Limb (tissue), 2 donors: ENCODE data around the gene UBE3B.
"Not testable (repeated sequence)": the region's sequence is repeated elsewhere in the genome, so short reads cannot be mapped to it uniquely, and the experiment has no call there.

Experiments
- DNase-seq, 2 donors: peaks; one replicate each; pipeline ENCODE4 v3.0.0-alpha.2; 2016; ENCODE audit errors: extremely low spot score in 2 of 2

Gene UBE3B

DNA sequence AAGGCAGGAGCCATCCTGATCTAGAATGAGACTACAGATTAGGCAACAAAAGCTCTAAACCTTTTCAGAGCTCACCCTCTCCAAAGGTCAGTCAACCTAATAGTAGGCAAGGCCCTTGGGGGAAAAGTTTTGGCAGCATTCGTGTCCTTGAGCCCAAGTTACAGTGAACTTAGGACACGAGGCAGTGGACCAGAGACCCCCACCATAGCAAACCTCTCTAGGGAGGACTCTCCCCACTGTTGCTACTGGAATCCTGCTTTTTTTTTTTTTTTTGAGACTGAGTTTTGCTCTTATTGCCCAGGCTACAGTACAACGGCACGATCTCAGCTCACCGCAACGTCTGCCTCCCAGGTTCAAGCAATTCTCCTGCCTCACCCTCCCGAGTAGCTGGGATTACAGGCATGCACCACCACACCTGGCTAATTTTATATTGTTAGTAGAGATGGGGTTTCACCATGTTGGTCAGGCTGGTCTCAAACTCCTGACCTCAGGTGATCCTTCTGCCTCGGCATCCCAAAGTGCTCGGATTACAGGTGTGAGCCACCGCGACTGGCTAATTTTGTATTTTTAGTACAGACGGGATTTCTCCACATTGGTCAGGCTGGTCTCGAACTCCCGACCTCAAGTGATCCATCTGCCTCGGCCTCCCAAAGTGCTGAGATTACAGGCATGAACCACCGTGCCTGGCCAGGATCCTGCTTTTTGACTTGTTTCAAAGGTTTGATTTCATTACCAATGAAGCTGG, 3.7 kb upstream of the UBE3B start:
- not testable (repeated sequence) for DNase-seq

GRCh38 chr12:109475121-109475520, 2.3 kb upstream of the UBE3B start:
- DNase-seq: no peak

- peak in 1 of 2 donors; percentile 36 for DNase-seq
Measured at GRCh38 chr12:109475993-109476806, 1.2 kb upstream of the UBE3B start.

GRCh38 chr12:109476807-109477184, 638 bp upstream of the UBE3B start:
- no peak for DNase-seq

GRCh38 chr12:109477963-109478315, 505 bp downstream of the UBE3B start:
- DNase-seq: no peak

DNA sequence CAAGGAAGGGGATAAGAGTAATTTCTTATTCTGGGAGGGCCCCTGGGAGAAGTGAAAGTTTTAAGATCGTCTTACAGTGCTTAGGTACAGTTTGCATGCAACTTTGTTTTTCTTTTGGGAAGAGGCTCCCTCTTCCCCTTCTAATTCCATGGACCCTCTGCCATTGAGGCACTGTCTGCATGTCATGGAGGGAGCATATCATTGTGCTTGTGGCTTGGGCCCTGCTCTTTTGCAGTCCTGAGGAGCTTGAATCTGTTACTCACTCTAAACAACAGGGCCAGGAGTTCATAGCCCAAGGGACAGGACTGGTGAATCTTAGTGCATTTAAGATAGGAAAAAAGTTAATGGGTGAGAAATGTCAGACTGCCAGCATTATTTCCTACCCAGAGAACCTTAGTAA, 2.3 kb downstream of the UBE3B start:
- DNase-seq: no peak

- no peak for DNase-seq
Measured at GRCh38 chr12:109480356-109480755, 2.9 kb downstream of the UBE3B start.

DNA sequence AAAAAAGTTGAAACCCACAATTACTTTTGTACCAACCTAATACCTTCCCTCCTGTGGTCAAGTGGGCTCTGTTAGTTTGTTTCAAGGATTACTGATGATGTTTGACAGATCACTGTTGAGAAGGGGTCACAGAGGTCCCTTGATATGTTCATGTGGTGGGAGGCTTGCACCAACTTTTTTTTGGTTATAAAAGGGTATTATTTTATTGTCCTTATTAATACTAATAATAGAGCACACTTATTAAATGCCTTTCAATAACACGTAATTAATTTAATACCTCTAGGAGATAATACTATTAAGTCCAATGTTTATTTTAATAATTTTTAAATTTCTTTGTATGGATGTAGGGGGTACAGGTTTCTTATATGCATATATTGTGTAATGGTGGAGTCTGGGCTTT, 4.4 kb downstream of the UBE3B start:
- no peak for DNase-seq

GRCh38 chr12:109482491-109482890, 5.1 kb downstream of the UBE3B start:
- no peak for DNase-seq

GRCh38 chr12:109482894-109483293, 5.5 kb downstream of the UBE3B start:
- DNase-seq: no peak

DNA sequence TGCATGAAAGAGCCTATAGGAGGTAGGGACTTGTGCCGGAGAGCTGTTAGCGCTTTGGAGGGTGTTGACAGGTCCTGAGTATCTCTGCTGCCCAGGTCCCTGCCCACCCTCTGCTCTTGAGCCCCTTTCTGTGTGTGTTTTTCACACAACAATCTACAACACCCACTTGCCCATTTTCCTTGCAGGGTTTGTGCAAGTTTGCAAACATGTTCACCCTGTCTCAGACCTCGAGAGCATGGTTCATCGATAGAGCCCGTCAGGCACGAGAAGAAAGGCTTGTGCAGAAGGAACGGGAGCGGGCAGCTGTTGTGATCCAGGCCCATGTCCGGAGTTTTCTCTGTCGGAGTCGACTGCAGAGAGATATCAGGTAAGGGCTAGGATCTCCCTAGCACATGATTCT, 5.9 kb downstream of the UBE3B start:
- DNase-seq: no peak

DNA sequence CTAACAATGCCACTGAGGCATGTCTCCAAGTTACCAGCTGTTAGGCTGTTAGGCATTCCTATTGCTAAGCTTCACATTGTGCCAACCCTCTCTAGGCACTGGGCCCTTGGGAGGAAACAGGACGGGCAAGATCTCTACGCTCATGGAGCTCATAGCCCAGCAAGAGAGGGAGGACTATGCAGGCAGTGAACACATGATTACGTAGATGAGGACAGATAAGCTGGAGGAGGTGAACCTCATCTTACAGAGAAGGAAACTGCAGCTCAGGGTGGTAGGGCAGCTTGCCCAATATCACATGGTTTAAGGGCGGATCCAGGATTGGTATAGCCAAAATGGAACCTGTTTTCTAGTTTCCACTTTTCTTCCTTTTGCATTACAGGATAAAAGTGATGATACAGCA, 7.8 kb downstream of the UBE3B start:
- DNase-seq: no peak

DNA sequence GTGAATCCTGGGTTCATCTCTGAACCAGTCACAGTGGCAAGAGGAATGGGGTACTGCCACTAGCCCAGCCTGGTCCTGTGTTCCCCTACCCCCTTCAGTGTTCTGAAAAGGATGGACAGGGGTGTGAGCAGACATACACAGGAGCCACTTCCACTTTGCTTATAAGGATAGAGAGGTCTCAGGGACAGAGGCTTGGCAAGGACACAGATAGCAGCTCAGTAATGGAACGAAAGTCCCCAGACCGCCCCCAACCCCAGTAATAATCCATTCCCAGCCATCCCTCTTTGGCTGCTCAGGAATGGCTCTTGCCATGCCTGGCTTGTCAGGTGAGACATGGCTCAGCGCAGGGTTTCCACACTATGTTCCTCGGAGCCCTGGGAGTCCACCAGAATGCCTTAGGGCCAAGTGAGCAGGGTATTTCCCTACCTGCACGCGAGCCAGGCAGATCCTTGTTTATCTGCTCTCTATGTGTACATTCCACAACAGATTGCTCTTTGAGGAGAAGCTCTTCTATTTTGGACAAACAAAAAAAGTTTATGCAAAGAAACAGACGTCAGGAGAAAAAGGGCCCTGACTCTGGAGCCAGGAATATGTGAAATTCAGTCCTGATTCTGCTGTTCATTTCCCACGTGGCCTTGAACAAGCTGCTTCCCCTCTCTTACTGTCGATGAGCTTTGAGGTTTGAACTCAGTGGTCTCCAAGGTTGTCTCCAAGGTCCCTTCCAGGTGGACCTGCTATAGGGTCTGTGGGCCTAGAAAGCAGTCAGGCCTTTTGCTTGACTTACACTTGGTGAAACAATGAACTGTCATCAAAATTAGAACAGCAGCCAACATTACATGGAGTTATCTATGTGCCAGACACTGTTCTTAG, 10.0 kb downstream of the UBE3B start:
- DNase-seq: no peak

DNA sequence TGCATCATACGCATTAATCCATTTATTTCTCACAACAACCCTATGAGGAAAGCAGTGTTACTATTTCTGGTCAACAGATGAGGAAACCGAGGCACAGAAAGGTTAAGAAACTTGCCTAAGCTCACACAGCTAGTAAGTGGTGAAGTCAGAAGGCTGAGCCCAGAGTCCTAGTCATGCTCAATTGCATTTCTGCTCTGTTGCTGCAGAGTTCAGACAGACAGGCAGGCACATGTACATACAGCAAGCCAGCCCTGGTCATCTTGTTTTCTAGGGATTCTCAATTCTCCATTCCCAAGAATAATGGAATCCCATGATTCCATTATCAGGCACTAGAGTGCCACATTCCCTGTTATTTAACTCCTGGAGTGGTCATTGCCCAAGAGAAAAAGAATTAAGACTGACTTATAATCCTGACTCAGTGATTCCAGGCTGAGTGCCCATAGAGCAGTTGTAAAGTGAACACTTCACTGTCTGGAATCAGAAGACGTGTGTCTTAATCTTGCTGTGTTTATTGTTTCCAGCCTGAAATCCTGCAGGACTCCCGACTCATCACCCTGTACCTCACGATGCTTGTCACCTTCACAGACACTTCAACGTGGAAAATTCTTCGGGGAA, 10.7 kb downstream of the UBE3B start:
- DNase-seq: no peak

DNA sequence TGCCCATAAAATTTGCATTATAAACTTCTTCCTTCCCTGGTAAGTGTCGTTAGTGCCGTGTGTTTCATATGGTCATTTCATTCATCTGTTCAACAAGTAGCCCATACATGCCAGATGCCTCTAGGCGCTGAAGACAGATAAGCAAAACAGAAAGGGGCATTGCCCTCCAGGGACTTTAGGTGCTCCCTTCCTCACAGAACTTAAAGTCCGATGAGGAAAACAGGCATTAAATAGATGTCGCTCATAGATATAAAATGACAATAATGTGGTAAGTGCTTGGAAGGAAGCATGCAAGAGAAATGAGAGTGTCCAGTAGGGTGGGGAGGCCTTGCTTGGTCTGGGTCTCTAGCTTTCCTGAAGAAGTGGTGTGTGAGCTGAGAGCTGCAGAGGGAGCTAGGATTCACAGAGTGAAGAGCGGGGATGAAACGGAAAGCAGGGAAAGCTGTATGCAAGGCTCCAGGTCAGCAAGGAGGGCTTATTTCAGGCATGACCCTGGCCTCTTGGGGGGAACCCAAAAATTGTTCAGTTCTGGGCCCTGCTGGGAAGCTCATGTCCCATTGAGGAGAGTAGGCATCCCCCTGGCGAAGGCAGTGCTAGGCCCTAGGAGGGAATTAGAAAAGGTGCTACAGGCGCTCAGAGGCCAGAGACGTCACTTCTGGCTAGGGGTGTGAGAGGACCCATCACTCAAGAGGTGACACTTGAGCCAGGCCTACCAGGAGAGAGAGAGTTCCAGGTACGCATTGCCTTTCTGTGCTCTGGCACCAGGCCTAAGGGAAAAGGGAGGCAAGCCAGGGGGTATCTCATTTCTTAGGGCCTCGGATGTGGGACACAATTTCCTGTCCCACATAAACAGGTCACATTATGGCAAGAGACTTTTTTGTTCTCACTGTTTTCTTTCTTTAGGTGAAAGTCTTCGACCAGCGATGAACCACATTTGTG, 11.9 kb downstream of the UBE3B start:
- no peak for DNase-seq

DNA sequence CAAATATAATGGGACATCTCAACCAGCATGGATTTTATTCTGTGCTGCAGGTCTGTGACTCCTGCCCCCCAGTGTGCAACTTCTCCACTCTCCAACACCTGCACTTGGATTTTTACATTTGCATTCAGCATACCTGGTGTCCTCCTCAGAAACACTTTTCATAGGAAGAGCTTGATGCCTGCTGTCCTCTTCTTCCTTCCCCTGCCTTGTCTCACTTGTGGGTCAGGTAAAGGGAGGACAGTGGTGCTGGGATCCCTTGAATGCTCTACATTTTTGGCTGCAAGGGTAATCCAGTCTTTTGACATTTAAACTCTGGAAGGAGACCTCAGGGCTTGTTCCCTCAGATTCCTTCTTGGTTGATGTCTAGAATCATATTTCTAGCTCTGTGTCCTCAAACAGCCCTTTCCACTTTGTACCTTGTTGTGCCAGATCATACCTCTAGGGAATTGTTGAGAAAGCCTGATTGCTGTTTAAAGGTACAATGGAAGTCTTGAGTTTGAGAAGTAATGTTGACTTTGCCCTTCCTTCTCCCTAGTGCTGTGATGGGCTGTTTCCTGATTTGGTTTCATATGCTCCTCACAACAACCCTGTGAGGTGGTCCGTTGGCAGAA, 12.6 kb downstream of the UBE3B start:
- no peak for DNase-seq

- DNase-seq: no peak
Measured at GRCh38 chr12:109491671-109492070, 14.2 kb downstream of the UBE3B start.

DNA sequence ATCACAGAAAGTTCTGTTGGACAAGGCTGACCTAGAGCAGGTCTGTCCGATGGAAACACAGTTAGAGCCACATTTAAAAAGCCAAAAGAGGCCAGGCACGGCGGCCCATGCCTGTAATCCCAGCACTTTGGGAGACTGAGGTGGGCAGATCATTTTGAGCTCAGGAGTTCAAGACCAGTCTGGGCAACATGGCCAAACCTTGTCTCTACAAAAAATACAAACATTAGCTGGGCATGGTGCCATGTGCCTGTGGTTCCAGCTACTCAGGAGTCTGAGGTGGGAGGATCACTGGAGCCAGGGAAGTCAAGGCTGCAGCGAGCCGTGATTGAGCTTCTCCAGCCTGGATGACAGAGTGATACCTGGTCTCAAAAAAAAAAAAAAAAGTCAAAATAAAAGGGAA, 14.9 kb downstream of the UBE3B start:
- DNase-seq: no peak

DNA sequence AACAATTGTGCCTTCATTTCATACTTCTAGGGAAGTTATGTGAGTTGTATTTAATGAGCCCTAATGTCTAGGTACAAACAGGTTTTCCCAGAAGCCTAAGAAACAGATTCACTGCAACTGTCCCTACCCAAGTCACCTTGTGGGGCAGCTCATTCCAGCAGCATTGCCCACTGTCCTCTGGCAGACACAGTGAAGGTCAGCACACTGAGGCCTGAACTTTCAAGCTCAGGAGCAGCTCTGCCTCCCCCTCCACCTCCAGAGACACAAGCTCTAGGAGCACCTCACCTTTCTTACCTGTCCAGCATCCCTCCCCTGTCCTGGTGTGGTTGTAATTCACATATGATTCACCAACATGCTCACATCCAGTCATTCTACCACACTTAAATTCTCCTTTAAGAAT, 15.7 kb downstream of the UBE3B start:
- no peak for DNase-seq

- DNase-seq: no peak
Measured at GRCh38 chr12:109493938-109494337, 16.5 kb downstream of the UBE3B start.
